Measurements from ENCODE around the gene HDHD5. TPM values are rescaled to one million over a fixed set of nuclear protein-coding genes. Genes with fewer than 3 reads are reported as not detected.

The HDHD5 gene
- total and polyA plus RNA-seq, 4 donors = 16.7 to 49.2 (median 27.8) TPM

DNA sequence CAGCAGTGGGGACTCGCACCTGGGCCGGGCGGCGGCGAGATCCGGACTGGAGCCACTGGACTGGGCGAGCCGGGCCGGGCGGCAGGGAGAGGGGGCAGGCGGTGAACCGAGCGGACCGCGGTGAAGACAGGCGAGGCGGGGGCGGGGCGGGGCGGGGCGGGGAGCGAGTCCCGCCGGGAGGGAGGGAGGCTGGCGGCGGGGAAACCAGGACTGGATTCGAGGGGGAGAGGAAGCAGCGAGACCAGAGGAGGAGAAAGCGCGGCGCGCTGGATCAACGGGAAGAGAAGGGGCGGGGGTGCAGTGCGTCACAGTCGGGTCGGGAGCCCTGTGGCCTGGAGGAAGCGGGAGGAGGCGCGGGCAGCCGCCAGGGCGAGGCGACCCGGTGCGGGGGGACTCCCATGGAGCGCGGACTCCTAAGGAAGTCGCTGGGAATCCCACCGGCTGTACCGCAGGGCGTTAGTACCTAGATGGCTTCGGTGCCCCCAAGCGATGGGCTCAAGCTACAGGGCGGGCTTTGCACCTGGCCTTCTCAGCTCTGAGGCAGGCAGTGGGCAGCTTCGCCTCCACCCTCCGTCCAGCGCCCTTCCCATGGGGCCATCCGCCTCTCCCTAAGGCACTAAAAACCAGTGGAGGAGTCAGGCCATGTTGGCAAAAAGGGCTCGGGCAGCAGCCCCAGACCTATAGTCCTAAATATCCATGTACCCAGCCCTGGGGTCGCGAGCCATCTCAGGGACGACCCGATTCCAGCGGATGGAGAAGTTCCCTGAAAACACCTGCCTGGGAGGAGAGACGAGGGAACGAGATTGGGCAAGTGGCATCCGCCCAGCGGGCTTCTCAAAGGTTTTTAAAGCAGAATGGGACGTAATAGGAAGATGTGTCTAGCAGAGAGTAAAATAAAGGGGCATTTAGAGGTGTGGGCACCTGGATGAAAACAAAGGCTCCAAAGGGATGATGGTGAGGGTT lies 37.6 kb downstream of the HDHD5 start, which contains the start of gene TMEM121B:
Gene TMEM121B (minus strand): TSS at position 128 of the 963 bp plus-strand sequence. CDS start 233 bp downstream, outside the sequence.
- peak; percentile 60 to 71 (median 71) for DNase-seq
- Histone ChIP-seq H3K36me3 (ENCODE audit: control insufficient read depth in 4 of 4, insufficient read depth in 4 of 4, low read length in 4 of 4) (no peaks in the 10 kb centered on the region), H3K4me1 (ENCODE audit: control insufficient read depth in 5 of 5, insufficient read depth in 5 of 5, low read length in 5 of 5) (peaks cover 0 to 21% (median 4%) of the 10 kb centered on the region in 5 donors), H3K27me3 (ENCODE audit: control insufficient read depth in 3 of 3, insufficient read depth in 3 of 3, low read length in 2 of 3) (peaks cover 4 to 22% (median 17%) of the 10 kb centered on the region in 3 donors), H3K27ac (ENCODE audit: low read depth in 1 of 2, low read length in 1 of 2) (peak within 1 kb of the TSS in 1 of 2 donors; percentile 54), H3K9me3 (ENCODE audit: control insufficient read depth in 4 of 4, insufficient read depth in 3 of 4, low read length in 3 of 4) (peaks cover 0 to 6% (median 0%) of the 10 kb centered on the region in 4 donors), H3K4me3 (peak within 1 kb of the TSS; percentile 24), H3K9ac (ENCODE audit: insufficient read depth in 1 of 2, low read length in 2 of 2) (no peak within 1 kb of the TSS)
- 7 to 9% methylated on average over 41 to 69 of the region's 69 CpGs for WGBS, 2 donors
- peak; percentile 61 for ATAC-seq (ENCODE audit: insufficient read depth, low FRiP score)
- no peak for TF ChIP-seq CTCF (IDR thresholded peaks at IDR 0.05; ENCODE audit: control extremely low read depth, extremely low read depth)

DNA sequence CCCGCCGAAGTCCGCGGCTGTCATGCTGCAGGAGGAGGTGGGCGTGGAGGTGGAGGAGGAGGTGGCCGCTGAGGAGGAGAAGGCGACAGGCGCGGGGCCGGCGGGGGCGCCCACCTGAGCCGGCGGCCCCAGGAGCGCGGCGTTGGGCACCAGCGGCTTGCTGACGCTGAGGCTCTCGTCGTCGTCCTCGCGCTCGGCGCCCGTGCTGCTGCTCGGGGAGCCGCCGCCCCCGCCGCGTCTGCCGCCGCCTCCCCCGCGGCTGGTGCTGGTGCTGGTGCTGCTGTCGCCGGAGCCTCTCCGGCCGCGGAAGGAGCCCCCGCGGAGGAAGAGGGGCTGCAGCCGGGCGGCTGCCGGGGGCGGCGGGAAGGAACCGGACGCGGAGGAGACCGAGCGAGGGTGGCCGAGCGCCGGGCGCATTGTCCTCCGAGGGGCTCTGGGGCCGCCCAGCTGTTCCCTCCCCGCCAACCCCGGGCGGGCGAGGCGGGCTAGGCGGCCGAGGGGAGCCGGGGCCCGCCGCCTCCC lies 38.3 kb downstream of the HDHD5 start:
- Histone ChIP-seq H3K9ac (ENCODE audit: insufficient read depth in 1 of 2, low read length in 2 of 2) (no peak overlapping the region), H3K4me1 (ENCODE audit: control insufficient read depth in 5 of 5, insufficient read depth in 5 of 5, low read length in 5 of 5) (peaks cover 0 to 21% (median 4%) of the 10 kb centered on the region in 5 donors), H3K27ac (ENCODE audit: low read depth in 1 of 2, low read length in 1 of 2) (peak overlapping the region in 1 of 2 donors; percentile 54), H3K36me3 (ENCODE audit: control insufficient read depth in 4 of 4, insufficient read depth in 4 of 4, low read length in 4 of 4) (no peaks in the 10 kb centered on the region), H3K27me3 (ENCODE audit: control insufficient read depth in 3 of 3, insufficient read depth in 3 of 3, low read length in 2 of 3) (peaks cover 4 to 23% (median 17%) of the 10 kb centered on the region in 3 donors), H3K9me3 (ENCODE audit: control insufficient read depth in 4 of 4, insufficient read depth in 3 of 4, low read length in 3 of 4) (peaks cover 0 to 6% (median 0%) of the 10 kb centered on the region in 4 donors), H3K4me3 (peak overlapping the region; percentile 24)
- DNase-seq (no peak), ATAC-seq (ENCODE audit: insufficient read depth, low FRiP score) (peak; percentile 22)
- WGBS, 2 donors = 1% methylated on average over 51 to 70 of the region's 70 CpGs
- no peak for TF ChIP-seq CTCF (IDR thresholded peaks at IDR 0.05; ENCODE audit: control extremely low read depth, extremely low read depth)

- WGBS, 2 donors = 4 to 5% methylated on average over 25 to 45 of the region's 45 CpGs
- TF ChIP-seq CTCF (IDR thresholded peaks at IDR 0.05; ENCODE audit: control extremely low read depth, extremely low read depth) = no peak
- H3K4me3 ChIP-seq = peak overlapping the region; percentile 24
- ATAC-seq (ENCODE audit: insufficient read depth, low FRiP score) (no peak), DNase-seq (peak; percentile 37 to 72 (median 61))
- H3K9ac ChIP-seq (ENCODE audit: insufficient read depth in 1 of 2, low read length in 2 of 2) = no peak overlapping the region
- peaks cover 0 to 6% (median 0%) of the 10 kb centered on the region in 4 donors for H3K9me3 ChIP-seq (ENCODE audit: control insufficient read depth in 4 of 4, insufficient read depth in 3 of 4, low read length in 3 of 4)
- peaks cover 4 to 23% (median 17%) of the 10 kb centered on the region in 3 donors for H3K27me3 ChIP-seq (ENCODE audit: control insufficient read depth in 3 of 3, insufficient read depth in 3 of 3, low read length in 2 of 3)
- H3K36me3 ChIP-seq (ENCODE audit: control insufficient read depth in 4 of 4, insufficient read depth in 4 of 4, low read length in 4 of 4) = no peaks in the 10 kb centered on the region
- H3K27ac ChIP-seq (ENCODE audit: low read depth in 1 of 2, low read length in 1 of 2) = no peak overlapping the region
- H3K4me1 ChIP-seq (ENCODE audit: control insufficient read depth in 5 of 5, insufficient read depth in 5 of 5, low read length in 5 of 5) = peaks cover 0 to 21% (median 4%) of the 10 kb centered on the region in 5 donors
Observed at GRCh38 chr22:17120281-17120680, 38.8 kb downstream of the HDHD5 start.
